Measurements from ENCODE around the gene NDUFV1. TPM values are rescaled to one million over a fixed set of nuclear protein-coding genes. Genes with fewer than 3 reads are reported as not detected.

Gene NDUFV1
- polyA plus RNA-seq, 2 of the 4 experiments (the other 2 are of a cell fraction): 95.1 to 163 TPM

- DNase-seq (ENCODE audit: low read depth in 1 of 2, low spot score in 1 of 2) (no peak), ATAC-seq (no peak), FAIRE-seq (no peak)
- WGBS (ENCODE audit: missing lambda C conversion rate): 62% methylated on average over 20 of the region's 24 CpGs
- CTCF ChIA-PET: interaction anchor here (0.6 to 6.0 kb wide), 12 partner anchors 9 to 162 kb away, joined by 3 to 29 read pairs (median 4); partner anchors contain the start of genes ACY3 and NUDT8
- POLR2A ChIA-PET: no interaction called here
- no peak overlapping the region for H3K4me3 ChIP-seq
- no peaks in the 10 kb centered on the region for H3K4me1 ChIP-seq
- H3K27ac ChIP-seq: no peak overlapping the region
- TF ChIP-seq MAFK (IDR thresholded peaks at IDR 0.05; ENCODE audit: partially characterized antibody) (no peak), E2F6 (IDR thresholded peaks at IDR 0.05; ENCODE audit: borderline replicate concordance, low read depth) (no peak), JUN (IDR thresholded peaks at IDR 0.05) (no peak), POLR2AphosphoS2 (conservative IDR thresholded peaks at IDR 0.05; ENCODE audit: low read length) (no peak), BCL3 (IDR thresholded peaks at IDR 0.05) (no peak), MAX (IDR thresholded peaks at IDR 0.05) (no peak), KDM1A (IDR thresholded peaks at IDR 0.05; ENCODE audit: low read depth) (no peak)
- H3K4me2 ChIP-seq: no peak overlapping the region
- H3K9me3 ChIP-seq: peaks cover 3% of the 10 kb centered on the region; the same call in 2 of the 3 replicates
Measured at GRCh38 chr11:67638535-67639437, 32.0 kb downstream of the NDUFV1 start.

GRCh38 chr11:67639438-67639859 lies 32.7 kb downstream of the NDUFV1 start, which contains the start of gene TBX10:
Gene TBX10 (minus strand): TSS chr11:67639763. CDS start chr11:67639472, 291 bp downstream.
- DNase-seq (ENCODE audit: low read depth in 1 of 2, low spot score in 1 of 2) (no peak), ATAC-seq (peak in 1 of 2 experiments; percentile 18; a peak in 3 of 6 replicates), FAIRE-seq (no peak)
- no peak within 1 kb of the TSS for H3K4me3 ChIP-seq
- POLR2A ChIA-PET: no interaction called here
- H3K4me1 ChIP-seq: no peaks in the 10 kb centered on the region
- H3K9me3 ChIP-seq: peaks cover 8% of the 10 kb centered on the region; the same call in 2 of the 3 replicates
- H3K27ac ChIP-seq: no peak within 1 kb of the TSS
- 42% methylated on average over 13 of the region's 18 CpGs for WGBS (ENCODE audit: missing lambda C conversion rate)
- H3K4me2 ChIP-seq: no peak within 1 kb of the TSS
- CTCF ChIA-PET: interaction anchor here (0.7 to 6.0 kb wide), 11 partner anchors 9 to 162 kb away, joined by 3 to 29 read pairs (median 4); partner anchors contain the start of genes ACY3 and NUDT8
- TF ChIP-seq TP53 (CRISPR knock-in tag; IDR thresholded peaks at IDR 0.05) (no peak), KDM1A (IDR thresholded peaks at IDR 0.05; ENCODE audit: low read depth) (no peak), EHMT2 (IDR thresholded peaks at IDR 0.05; ENCODE audit: low read depth) (no peak), BCL3 (IDR thresholded peaks at IDR 0.05) (no peak), REST (IDR thresholded peaks at IDR 0.05) (no peak), GATA3 (IDR thresholded peaks at IDR 0.05; ENCODE audit: borderline replicate concordance) (no peak), HOXA7 (CRISPR knock-in tag; IDR thresholded peaks at IDR 0.05) (no peak), MAZ (IDR thresholded peaks at IDR 0.05; ENCODE audit: borderline replicate concordance, low read depth, low read length) (no peak), POLR2AphosphoS2 (conservative IDR thresholded peaks at IDR 0.05; ENCODE audit: low read length) (no peak), MAFK (IDR thresholded peaks at IDR 0.05; ENCODE audit: partially characterized antibody) (no peak), SMC3 (IDR thresholded peaks at IDR 0.05) (no peak), RAD21 (conservative IDR thresholded peaks at IDR 0.05 in 1 of 2, IDR thresholded peaks at IDR 0.05 in 1 of 2) (no peak), HDAC2 (IDR thresholded peaks at IDR 0.05) (no peak), PHF8 (IDR thresholded peaks at IDR 0.05; ENCODE audit: borderline replicate concordance, low read depth) (no peak), HES2 (IDR thresholded peaks at IDR 0.05) (no peak), RARB (CRISPR knock-in tag; IDR thresholded peaks at IDR 0.05) (no peak)
